WTC11 (cell line): ENCODE measurements around the gene LIF. TPM values are rescaled to one million over a fixed set of nuclear protein-coding genes. Genes with fewer than 3 reads are reported as not detected.

Experiments used
- ATAC-seq: fragments of 200-7000 bp; cut with Tn5 transposase; 2 replicates; pipeline ENCODE4 v1.10.0; 2021; ENCODE audit warnings: mild to moderate bottlenecking, moderate library complexity
- CTCF ChIA-PET: fragments of 300-600 bp; sonication (Branson Sonifier 250); formaldehyde crosslinking; loops from one replicate; lab custom pipeline; 2021; ENCODE audit warnings: antibody characterized with exemption; lab: Charles Lee
- POLR2A ChIA-PET: fragments of 350-600 bp; sonication (Branson Sonifier 250); formaldehyde crosslinking; loops from one replicate; lab custom pipeline; 2021; ENCODE audit warnings: antibody characterized with exemption; lab: Charles Lee
- DNase-seq: peaks from one replicate; pipeline ENCODE4 v3.0.0; 2021; ENCODE audit warnings: low spot score
- H3K27ac Mint-ChIP-seq: 2 replicates; pipeline ENCODE4 v1.8.0; 2021; ENCODE audit warnings: mixed read lengths
- H3K27me3 Mint-ChIP-seq: 2 replicates; pipeline ENCODE4 v1.8.0; 2021; ENCODE audit warnings: low read depth, mild to moderate bottlenecking, moderate library complexity, mixed read lengths
- H3K36me3 Mint-ChIP-seq: 2 replicates; pipeline ENCODE4 v1.8.0; 2021; ENCODE audit warnings: mixed read lengths
- H3K4me1 Mint-ChIP-seq: 2 replicates; pipeline ENCODE4 v1.8.0; 2022; ENCODE audit warnings: mixed read lengths
- H3K4me3 Mint-ChIP-seq: 2 replicates; pipeline ENCODE4 v1.8.0; 2021; ENCODE audit warnings: mild to moderate bottlenecking, moderate library complexity, mixed read lengths
- H3K9me3 Mint-ChIP-seq: 2 replicates; pipeline ENCODE4 v1.8.0; 2021; ENCODE audit warnings: mixed read lengths
- CREB1 ChIP-seq: sonication (generic); formaldehyde crosslinking; IDR thresholded peaks from 2 replicates; pipeline ENCODE4 v1.8.0; 2023; ENCODE audit warnings: mild to moderate bottlenecking, missing genetic modification reagents
- ETV6 ChIP-seq: sonication (generic); formaldehyde crosslinking; IDR thresholded peaks from 2 replicates; pipeline ENCODE4 v1.8.1; 2022; ENCODE audit warnings: mild to moderate bottlenecking, missing genetic modification reagents
- FOXK1 ChIP-seq: sonication (generic); formaldehyde crosslinking; IDR thresholded peaks from 2 replicates; pipeline ENCODE4 v1.8.0; 2022; ENCODE audit warnings: mild to moderate bottlenecking, moderate library complexity, missing genetic modification reagents
- MYBL2 ChIP-seq: sonication (generic); formaldehyde crosslinking; IDR thresholded peaks from 2 replicates; pipeline ENCODE4 v1.8.1; 2023; ENCODE audit warnings: mild to moderate bottlenecking, moderate library complexity, missing genetic modification reagents
- NFYB ChIP-seq: sonication (generic); formaldehyde crosslinking; conservative IDR thresholded peaks from 2 replicates; pipeline ENCODE4 v1.8.0; 2022; ENCODE audit warnings: low read depth, missing genetic modification reagents
- OVOL2 ChIP-seq: fragments of 250-450 bp; sonication (Bioruptor Pico); IDR thresholded peaks from 2 replicates; pipeline ENCODE4 v1.9.0; 2021; ENCODE audit warnings: mild to moderate bottlenecking, borderline replicate concordance
- PRRX2 ChIP-seq: fragments of 250-450 bp; sonication (Bioruptor Pico); IDR thresholded peaks from 2 replicates; pipeline ENCODE4 v1.8.0; 2021; ENCODE audit warnings: mild to moderate bottlenecking
- SP1 ChIP-seq: sonication (generic); formaldehyde crosslinking; conservative IDR thresholded peaks from 2 replicates; pipeline ENCODE4 v1.8.1; 2022; ENCODE audit warnings: missing genetic modification reagents
- STAT6 ChIP-seq: sonication (generic); formaldehyde crosslinking; conservative IDR thresholded peaks from 2 replicates; pipeline ENCODE4 v1.8.1; 2023; ENCODE audit warnings: mild to moderate bottlenecking, low read depth, missing genetic modification reagents, moderate library complexity
- TCF7 ChIP-seq: sonication (generic); formaldehyde crosslinking; IDR thresholded peaks from 2 replicates; pipeline ENCODE4 v1.8.0; 2022; ENCODE audit warnings: mild to moderate bottlenecking, low read depth, missing genetic modification reagents, moderate library complexity
- USF1 ChIP-seq: sonication (generic); formaldehyde crosslinking; IDR thresholded peaks from 2 replicates; pipeline ENCODE4 v1.8.0; 2022; ENCODE audit warnings: mild to moderate bottlenecking, missing genetic modification reagents
- USF2 ChIP-seq: sonication (generic); formaldehyde crosslinking; IDR thresholded peaks from 2 replicates; pipeline ENCODE4 v1.8.1; 2023; ENCODE audit warnings: mild to moderate bottlenecking, missing genetic modification reagents, moderate library complexity
- ZBTB43 ChIP-seq: sonication (generic); formaldehyde crosslinking; IDR thresholded peaks from 2 replicates; pipeline ENCODE4 v1.8.1; 2023; ENCODE audit warnings: mild to moderate bottlenecking, missing genetic modification reagents
- ZNF232 ChIP-seq: sonication (generic); formaldehyde crosslinking; IDR thresholded peaks from 2 replicates; pipeline ENCODE4 v1.8.0; 2022; ENCODE audit warnings: mild to moderate bottlenecking, missing genetic modification reagents
- ZNF425 ChIP-seq: fragments of 250-450 bp; sonication (Bioruptor Pico); conservative IDR thresholded peaks from 2 replicates; pipeline ENCODE4 v1.9.0; 2021; ENCODE audit warnings: mild to moderate bottlenecking
- total RNA-seq: library from RNA; stranded (reverse); gene quantifications from 3 replicates; pipeline ENCODE4 v1.2.3, GENCODE V29; 2021
- TF ChIP-seq, protein P1 (sequence below): sonication (generic); formaldehyde crosslinking; IDR thresholded peaks from 2 replicates; pipeline ENCODE4 v1.8.1; 2023; ENCODE audit warnings: mild to moderate bottlenecking, moderate library complexity, missing genetic modification reagents
- TF ChIP-seq, protein P2 (sequence below): sonication (generic); formaldehyde crosslinking; IDR thresholded peaks from 2 replicates; pipeline ENCODE4 v1.8.0; 2022; ENCODE audit warnings: mild to moderate bottlenecking, missing genetic modification reagents

The LIF gene
- total RNA-seq, 1 experiment from 2014 or later: 7.2 TPM

DNA sequence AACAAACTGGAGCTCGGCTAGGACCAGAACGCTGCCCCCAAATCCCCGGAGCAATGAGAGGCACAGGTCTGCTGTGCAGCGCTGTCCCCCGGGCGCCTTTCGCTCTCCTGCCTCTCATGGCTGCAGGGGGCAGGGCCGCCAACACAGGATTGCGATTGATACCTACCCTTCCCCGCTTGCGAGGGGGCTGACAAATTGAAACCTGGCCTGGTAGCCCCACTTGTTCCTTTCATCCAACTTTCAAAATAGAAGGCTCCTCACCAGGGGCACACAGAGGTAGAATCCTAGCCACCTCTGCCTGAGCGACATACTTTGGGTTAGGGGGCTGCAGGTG, 43.4 kb upstream of the LIF start:
- TF ChIP-seq NFYB (no peak), MYBL2 (CRISPR knock-in tag) (no peak), ZBTB43 (CRISPR knock-in tag) (no peak), OVOL2 (CRISPR knock-in tag) (no peak), PRRX2 (CRISPR knock-in tag) (no peak), CREB1 (CRISPR knock-in tag) (no peak)
- no peak for DNase-seq
- ATAC-seq: peak; percentile 13
- CTCF ChIA-PET: interaction anchor here (1.0 to 6.3 kb wide), 12 partner anchors 11 to 600 kb away, joined by 3 to 193 read pairs (median 20); partner anchors contain the start of genes MTFP1, RNF215 and TBC1D10A
- POLR2A ChIA-PET: interaction anchor here (0.5 to 1.9 kb wide), 4 partner anchors 9 to 44 kb away, joined by 3 to 7 read pairs (median 4); partner anchors contain the start of gene TBC1D10A
- Mint-ChIP-seq H3K4me1 (peaks cover 11% of the 10 kb centered on the region), H3K4me3 (peak overlapping the region; percentile 80), H3K27ac (peak overlapping the region; percentile 53; the same call in 1 of the 2 replicates), H3K36me3 (no peaks in the 10 kb centered on the region), H3K27me3 (peaks cover 3% of the 10 kb centered on the region), H3K9me3 (no peaks in the 10 kb centered on the region)

DNA sequence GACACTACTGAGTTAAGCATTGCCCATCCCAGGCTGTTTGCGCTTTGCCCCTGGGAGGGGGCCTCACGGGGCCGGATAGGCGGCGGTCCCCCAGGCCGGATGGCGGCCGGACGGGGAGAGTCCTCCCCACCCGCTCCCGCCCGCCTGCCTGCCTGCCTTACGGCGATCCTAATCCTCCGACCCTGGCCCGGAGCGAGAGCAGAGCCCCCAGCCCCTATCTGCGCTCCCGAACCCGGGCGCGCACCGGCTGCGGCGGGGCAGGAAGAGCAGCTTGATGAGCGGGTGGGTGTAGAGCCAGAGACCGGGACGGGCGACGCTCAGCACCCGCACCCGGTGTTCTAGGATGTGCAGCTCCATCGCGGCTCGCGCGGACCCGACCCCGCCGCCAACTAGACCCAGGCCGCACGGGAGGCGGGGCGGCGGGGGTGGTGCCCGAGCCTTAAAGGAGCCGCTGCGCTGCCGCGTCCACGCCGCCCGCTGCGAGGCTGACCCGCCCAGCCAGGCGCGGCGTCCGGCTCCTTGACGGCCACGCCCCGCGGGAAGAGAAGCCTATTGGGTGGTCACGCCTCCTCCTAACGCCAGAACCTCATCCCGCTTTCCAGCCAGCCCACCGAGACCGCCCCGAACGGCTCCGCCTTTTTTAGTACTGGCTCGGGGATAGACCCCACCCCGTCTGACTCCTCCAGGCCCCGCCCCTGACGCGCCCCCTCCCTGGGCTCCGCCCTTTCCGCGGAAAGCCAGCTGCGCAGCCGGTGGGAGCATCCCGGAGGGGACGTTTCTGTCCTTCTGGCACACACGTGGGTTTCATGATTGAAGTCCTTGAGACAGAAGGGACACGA, 42.8 kb upstream of the LIF start, which contains the start of gene CASTOR1:
TSS of gene CASTOR1 (minus strand) at position 365 of the 839 bp plus-strand sequence. CDS start at position 357, 8 bp downstream.
- peak within 1 kb of the TSS; percentile 93 for H3K27ac Mint-ChIP-seq

More for the DNA sequence above, 42.8 kb upstream of the LIF start, which contains the start of gene CASTOR1:
- Mint-ChIP-seq H3K9me3 (no peaks in the 10 kb centered on the region), H3K36me3 (no peaks in the 10 kb centered on the region), H3K27me3 (peaks cover 3% of the 10 kb centered on the region), H3K4me1 (peaks cover 11% of the 10 kb centered on the region), H3K4me3 (peak within 1 kb of the TSS; percentile 80)
- DNase-seq (peak; percentile 99), ATAC-seq (peak; percentile 87)
- ChIA-PET CTCF (interaction anchor here (0.5 to 6.3 kb wide), 26 partner anchors 11 to 600 kb away, joined by 3 to 193 read pairs (median 10); partner anchors contain the start of genes CCDC157, LIF, MTFP1 and RNF215), POLR2A (interaction anchor here (0.5 to 2.1 kb wide), 10 partner anchors 9 to 1896 kb away, joined by 3 to 11 read pairs (median 5); partner anchors contain the start of genes CCDC157, RNF215, SF3A1 and TBC1D10A)
- TF ChIP-seq STAT6 (CRISPR knock-in tag) (no peak), ETV6 (CRISPR knock-in tag) (0 out of 2 replicates have a peak, but pooled peaks have one; percentile 23), USF1 (CRISPR knock-in tag) (peak; percentile 8; the same call in 1 of the 2 replicates), ZNF232 (CRISPR knock-in tag) (0 out of 2 replicates have a peak, but pooled peaks have one; percentile 66), USF2 (CRISPR knock-in tag) (0 out of 2 replicates have a peak, but pooled peaks have one; percentile 6), SP1 (peak; percentile 92), ZNF425 (CRISPR knock-in tag) (no peak), TCF7 (CRISPR knock-in tag) (no peak), FOXK1 (CRISPR knock-in tag) (0 out of 2 replicates have a peak, but pooled peaks have one; percentile 38), OVOL2 (CRISPR knock-in tag) (no peak), NFYB (0 out of 2 replicates have a peak, but pooled peaks have one; percentile 28)
- TF ChIP-seq, protein P1, sequence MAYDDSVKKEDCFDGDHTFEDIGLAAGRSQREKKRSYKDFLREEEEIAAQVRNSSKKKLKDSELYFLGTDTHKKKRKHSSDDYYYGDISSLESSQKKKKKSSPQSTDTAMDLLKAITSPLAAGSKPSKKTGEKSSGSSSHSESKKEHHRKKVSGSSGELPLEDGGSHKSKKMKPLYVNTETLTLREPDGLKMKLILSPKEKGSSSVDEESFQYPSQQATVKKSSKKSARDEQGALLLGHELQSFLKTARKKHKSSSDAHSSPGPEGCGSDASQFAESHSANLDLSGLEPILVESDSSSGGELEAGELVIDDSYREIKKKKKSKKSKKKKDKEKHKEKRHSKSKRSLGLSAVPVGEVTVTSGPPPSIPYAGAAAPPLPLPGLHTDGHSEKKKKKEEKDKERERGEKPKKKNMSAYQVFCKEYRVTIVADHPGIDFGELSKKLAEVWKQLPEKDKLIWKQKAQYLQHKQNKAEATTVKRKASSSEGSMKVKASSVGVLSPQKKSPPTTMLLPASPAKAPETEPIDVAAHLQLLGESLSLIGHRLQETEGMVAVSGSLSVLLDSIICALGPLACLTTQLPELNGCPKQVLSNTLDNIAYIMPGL (CRISPR knock-in tag): peak; percentile 26; the same call in 1 of the 2 replicates
- TF ChIP-seq, protein P2, sequence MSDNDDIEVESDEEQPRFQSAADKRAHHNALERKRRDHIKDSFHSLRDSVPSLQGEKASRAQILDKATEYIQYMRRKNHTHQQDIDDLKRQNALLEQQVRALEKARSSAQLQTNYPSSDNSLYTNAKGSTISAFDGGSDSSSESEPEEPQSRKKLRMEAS (CRISPR knock-in tag): peak; percentile 47; the same call in 1 of the 2 replicates
- TF ChIP-seq, all 79 proteins: peak for 9
